SHP77 (cell line): Measurements from ENCODE around the gene MOB2.

Experiments
- DNase-seq, 2 experiments: peaks; one replicate each; lab custom pipeline; 2025; lab: John Stamatoyannopoulos, UW

MOB2 gene

DNA sequence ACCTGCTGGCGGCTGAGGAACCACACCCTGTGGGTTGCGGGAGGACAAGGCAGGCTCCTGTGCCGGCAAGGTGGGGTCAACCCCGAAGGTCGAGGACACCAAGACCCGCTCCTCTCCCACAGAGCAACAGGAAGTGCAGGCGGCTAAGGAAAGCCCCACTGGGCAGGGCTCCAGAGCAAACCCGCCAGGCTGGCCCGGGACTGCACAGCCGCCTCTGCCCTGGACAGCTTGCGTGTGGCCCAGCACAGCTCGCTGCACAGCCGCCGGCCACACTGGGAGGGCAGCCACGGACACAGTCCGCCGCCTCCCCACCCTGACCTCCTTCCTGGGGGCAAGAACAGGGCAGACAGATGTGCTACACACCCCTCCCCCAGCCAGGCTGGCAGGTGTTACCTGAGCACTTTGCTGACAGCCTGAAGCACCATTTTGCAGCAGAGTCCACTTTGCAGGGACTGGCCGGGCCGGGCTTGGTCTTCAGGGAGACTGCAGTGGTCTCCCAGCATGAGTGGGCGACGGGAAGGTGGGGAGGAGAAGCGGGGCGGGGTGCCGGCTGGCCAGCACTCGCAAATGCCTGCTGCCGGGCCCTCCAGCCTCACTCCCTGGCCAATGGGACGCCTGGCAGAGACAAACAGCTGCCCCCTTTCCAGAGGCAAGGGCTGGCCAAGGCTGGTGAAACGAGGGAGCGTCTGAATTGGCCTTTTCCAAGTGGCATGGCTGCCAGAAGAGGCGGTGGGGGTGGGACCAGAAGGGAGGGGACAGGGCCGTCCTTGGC lies at the start of gene MOB2:
MOB2 (minus strand) TSS at position 726 of the 772 bp plus-strand sequence; CDS start at position 503, 223 bp downstream.
- DNase-seq = peak in 1 of 2 experiments; percentile 2

- DNase-seq = no peak
These were observed 48.1 kb upstream of the MOB2 start for GRCh38 chr11:1534682-1535081.

DNA sequence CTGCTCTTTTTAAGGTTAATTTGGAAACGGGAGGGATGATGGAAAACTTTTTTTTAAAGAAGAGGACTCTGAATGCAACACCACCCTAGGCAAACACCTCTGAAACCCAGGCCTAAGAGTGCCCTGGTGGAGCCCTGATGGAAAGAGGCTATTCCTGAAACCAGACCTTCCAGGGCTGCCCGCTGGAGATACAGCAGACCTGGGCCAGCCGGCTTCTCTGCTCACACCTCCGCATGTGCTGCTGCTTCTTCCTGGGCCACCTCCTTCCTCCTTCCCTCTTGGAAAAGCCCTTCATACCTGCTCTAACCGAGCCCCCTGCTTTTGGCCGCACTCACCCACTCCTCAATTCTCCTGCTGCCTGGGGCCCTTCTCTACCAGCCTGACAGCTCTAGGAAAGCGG lies 47.6 kb upstream of the MOB2 start:
- DNase-seq = no peak

- DNase-seq = no peak
These were observed 46.8 kb upstream of the MOB2 start for GRCh38 chr11:1533342-1533725.

DNA sequence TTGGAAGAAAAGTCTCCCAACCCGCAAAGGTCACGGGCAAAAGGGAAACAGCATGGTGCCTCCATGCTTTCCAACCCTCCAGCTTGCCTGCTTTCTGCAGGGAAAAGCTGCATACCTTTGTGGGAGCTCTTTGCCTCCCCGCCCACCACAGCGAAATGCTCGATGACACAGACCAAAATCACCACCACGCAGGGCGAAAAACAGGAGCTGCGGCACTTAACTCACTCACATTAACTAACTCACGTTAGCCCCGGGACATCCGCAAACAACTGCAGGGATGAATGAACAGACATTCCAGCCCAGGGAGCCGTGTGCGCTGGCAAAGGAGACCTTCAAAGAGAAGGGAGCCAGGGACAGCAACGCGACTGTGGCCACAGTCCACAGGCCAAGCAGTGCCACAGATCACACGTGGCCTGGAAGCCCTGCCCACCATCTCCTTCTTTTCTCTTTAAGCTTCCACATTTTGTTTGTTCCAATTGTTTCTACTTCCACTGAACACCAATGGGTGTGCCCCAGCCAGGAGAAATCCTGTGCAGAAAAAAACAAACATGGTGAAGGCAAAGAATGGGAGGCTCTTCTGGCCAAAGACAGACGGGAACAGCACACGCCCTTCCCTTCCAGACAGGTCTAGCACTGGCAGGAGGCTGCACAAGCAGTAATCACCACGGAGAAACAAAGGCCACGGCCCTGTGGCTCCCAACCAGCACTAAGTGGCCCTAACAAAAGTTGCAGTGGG lies 46.2 kb upstream of the MOB2 start:
- no peak for DNase-seq

DNA sequence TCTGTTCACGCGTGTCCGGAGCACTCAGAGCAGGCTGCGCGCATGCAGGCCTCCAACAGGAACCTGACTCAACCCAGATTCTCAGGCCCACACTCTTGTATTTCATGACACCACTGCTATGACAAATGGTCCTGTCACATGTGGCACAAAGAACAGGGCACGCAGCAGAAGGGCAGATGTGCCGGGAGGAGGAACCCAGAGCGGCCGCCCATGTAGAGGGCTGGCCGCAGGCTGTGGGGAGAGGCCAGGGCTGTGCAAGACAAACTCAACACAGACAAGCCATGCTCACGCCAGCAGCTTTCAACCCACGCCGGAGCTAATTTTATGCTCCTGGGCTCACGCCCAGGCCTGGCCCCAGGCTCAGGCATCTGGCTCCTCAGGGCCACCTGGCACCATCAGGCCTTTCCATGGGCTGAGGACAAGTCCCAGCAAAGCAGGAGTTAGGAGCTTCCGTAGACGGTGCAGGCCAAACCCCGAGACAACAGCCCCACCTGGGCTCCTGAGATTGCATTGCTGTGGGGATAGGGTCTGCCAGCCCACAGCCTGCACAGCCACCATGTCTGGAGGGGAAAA lies 45.5 kb upstream of the MOB2 start:
- peak in 1 of 2 experiments; percentile 21 for DNase-seq

DNA sequence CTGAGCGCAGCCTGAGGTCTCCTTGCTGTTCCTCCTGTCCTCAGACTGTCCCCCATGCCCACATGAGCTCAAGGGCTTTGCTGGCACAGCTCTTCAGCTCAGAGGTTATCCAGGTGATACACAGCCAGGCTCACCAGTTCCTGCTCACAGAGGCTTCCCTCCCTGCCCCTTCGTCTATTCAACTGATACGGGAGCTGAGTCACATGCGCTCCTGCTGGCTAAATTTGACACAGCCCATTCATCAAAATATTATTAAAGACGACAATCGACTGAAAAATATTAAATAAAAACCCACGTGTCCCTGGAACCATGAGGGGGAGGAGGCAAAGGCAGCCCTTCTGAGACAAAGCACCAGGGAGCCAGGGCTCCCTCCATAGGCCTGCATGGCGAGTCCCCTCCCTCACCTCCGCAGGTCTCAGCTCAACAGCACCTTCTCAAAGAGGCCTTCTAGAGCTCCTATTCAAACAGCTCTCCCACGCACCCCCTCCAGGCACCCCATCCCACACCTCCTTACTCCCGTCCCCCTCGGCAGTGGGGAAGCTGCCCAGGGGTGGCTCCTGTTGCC lies 45.0 kb upstream of the MOB2 start:
- DNase-seq = no peak

- no peak for DNase-seq
These were observed 44.3 kb upstream of the MOB2 start for GRCh38 chr11:1530686-1531448.

- no peak for DNase-seq
These were observed 43.2 kb upstream of the MOB2 start for GRCh38 chr11:1529774-1530173.

- DNase-seq = no peak
These were observed 42.7 kb upstream of the MOB2 start for GRCh38 chr11:1529286-1529685.

- no peak for DNase-seq
These were observed 42.1 kb upstream of the MOB2 start for GRCh38 chr11:1528710-1529109.

DNA sequence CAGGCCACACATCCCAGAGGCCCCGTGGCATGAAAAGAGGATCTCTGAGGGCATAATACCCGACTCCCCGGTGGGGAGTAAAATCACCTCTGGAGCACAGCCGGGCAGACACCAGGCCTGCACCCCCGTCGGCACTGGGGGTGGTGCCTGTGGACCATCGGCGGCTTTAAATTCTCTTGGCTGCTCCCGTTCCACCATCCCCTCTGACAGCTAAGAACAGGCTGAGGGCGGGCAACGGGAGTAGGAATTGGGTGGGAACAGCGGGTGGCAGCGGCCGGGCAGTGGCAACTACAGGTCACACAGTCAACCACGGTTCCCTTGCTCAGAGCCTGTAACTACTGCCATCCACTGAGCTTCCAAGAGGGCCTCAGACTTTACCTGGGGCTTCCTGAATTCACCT lies 40.2 kb upstream of the MOB2 start:
- no peak for DNase-seq

DNA sequence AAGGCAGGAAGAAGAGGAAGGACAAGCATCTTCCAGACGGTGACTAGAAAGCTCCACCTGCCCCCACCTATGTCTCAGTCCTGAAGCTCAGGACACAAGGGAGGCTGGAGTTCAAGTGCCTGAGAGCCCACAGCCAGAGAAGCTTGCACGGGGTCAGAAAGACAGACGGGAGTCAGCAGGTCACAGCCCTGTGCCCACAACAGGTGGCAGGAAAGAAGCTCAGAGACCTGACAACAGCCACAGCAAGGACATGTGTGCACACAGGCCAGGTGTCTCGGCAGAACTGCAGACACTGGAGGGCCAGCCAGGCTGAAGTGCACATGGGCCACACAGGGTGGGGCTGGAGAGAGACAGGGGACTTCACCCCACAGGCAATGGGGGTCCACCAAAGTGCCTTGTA lies 37.2 kb upstream of the MOB2 start:
- no peak for DNase-seq

- no peak for DNase-seq
These were observed 36.5 kb upstream of the MOB2 start for GRCh38 chr11:1523077-1523476.

DNA sequence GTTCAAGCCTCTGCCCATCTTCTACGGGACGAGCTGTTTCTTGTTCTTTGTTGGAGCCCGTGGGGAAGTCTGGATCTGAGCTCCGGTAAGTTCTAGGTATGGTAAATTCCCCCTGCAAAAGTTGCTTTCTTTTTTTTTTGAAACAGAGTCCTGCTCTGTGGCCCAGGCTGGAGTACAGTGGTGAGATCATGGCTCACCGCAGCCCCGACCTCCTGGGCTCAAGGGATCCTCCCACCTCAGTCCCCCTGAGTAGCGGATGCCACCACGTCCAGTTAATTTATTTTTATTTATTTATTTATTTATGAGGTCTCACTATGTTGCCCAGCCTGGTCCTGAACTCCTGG lies 35.5 kb upstream of the MOB2 start:
- DNase-seq = no peak

- DNase-seq = no peak
These were observed 35.0 kb upstream of the MOB2 start for GRCh38 chr11:1521382-1522080.

GRCh38 chr11:1520663-1521267 lies 34.2 kb upstream of the MOB2 start:
- no peak for DNase-seq

DNA sequence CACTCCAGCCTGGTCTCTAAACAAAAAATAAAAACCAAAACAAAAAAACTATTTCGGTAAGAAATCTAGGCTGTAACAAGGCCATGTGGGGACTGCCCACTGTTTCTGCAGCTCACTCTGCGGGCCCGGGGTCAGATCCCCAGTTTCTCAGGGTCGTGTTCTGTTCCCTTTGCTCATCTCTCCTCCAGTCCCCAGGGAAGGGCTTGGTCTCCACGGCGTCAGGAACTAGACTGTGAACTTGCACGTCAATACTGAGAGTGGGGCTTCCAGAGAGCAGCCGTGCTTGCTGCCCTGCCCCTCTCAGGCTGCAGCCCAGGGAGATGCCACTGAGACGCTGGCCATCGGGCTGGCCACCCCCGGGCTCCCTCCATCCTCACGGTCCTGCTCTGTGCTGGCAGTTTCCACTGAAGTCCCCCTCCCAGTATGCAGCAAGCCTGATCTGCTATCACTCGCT lies 33.7 kb upstream of the MOB2 start:
- no peak for DNase-seq

- DNase-seq = no peak
These were observed 32.7 kb upstream of the MOB2 start for GRCh38 chr11:1519028-1520010.

DNA sequence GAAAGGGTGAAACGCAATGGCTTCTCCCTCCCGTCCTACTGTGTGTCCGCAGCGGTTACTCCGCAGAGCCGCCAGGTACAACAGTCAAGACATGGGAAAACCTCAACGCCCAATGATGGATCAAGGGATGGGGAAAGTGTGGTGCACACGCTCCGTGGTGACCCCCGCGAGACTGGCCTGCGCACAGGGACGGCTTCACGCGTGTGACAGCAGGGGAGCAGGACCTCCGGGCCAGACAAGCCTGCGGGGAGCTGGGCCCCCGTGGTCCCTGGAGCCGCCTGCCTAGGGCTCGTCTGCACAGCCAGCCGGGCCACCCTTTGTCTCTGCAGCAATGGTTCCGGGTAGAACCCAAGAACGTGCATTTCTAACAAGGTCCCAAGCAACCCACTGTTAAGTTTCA lies 31.7 kb upstream of the MOB2 start:
- DNase-seq = no peak
